Stimulated activated naive CD8-positive, alpha-beta T cell treated with anti-CD3 and anti-CD28 coated beads, Interleukin-15, amount 100 ng/mL, for 72 hours (primary cell): Measurements from ENCODE around the gene TUBA1B.
A peak's percentile ranks its signal among the peaks of the same experiment; 100 is the strongest.
"Not testable (repeated sequence)": the region's sequence is repeated elsewhere in the genome, so short reads cannot be mapped to it uniquely, and the experiment has no call there.

ENCODE experiments used
- ATAC-seq: fragments of 150-1000 bp; cut with Tn5 transposase; 2 replicates; pipeline ENCODE4 v1.10.0; 2021; ENCODE audit warnings: mild to moderate bottlenecking, moderate library complexity
- DNase-seq, 2 donors: peaks; one replicate each; pipeline ENCODE4 v3.0.0; 2021 to 2022
- H3K27ac Mint-ChIP-seq, 2 donors: one replicate each; pipeline ENCODE4 v1.8.0; 2022; ENCODE audit warnings: mild to moderate bottlenecking in 2 of 2, mixed read lengths in 2 of 2, moderate library complexity in 2 of 2
- H3K27me3 Mint-ChIP-seq: one replicate; pipeline ENCODE4 v1.8.0; 2022; ENCODE audit warnings: mixed read lengths
- H3K4me1 Mint-ChIP-seq: one replicate; pipeline ENCODE4 v1.8.0; 2022; ENCODE audit warnings: mild to moderate bottlenecking, mixed read lengths
- H3K4me3 Mint-ChIP-seq, 2 donors: one replicate each; pipeline ENCODE4 v1.8.0; 2022; ENCODE audit warnings: mild to moderate bottlenecking in 2 of 2, mixed read lengths in 2 of 2, moderate library complexity in 1 of 2
- H3K9me3 Mint-ChIP-seq, 2 donors: one replicate each; pipeline ENCODE4 v1.8.0; 2022; ENCODE audit warnings: mixed read lengths in 2 of 2

Gene TUBA1B

GRCh38 chr12:49131051-49131893 is at the start of gene TUBA1B:
TUBA1B (minus strand) TSS chr12:49131395; CDS start chr12:49131300, 95 bp downstream.
- Mint-ChIP-seq H3K27ac (peak within 1 kb of the TSS; percentile 98 to 100), H3K4me3 (peak within 1 kb of the TSS; percentile 96 to 97), H3K4me1 (peaks cover 70% of the 10 kb centered on the region), H3K27me3 (no peaks in the 10 kb centered on the region), H3K9me3 (no peaks in the 10 kb centered on the region)
- DNase-seq (peak; percentile 92 to 93), ATAC-seq (peak; percentile 83)

GRCh38 chr12:49174218-49174617 is 43.0 kb upstream of the TUBA1B start:
- Mint-ChIP-seq H3K4me3 (no peak overlapping the region), H3K4me1 (no peaks in the 10 kb centered on the region), H3K9me3 (no peaks in the 10 kb centered on the region), H3K27me3 (no peaks in the 10 kb centered on the region), H3K27ac (no peak overlapping the region)
- DNase-seq, result no peak
- no peak for ATAC-seq

- no peaks in the 10 kb centered on the region for H3K27me3 Mint-ChIP-seq
- DNase-seq (no peak), ATAC-seq (no peak)
- H3K4me3 Mint-ChIP-seq, result no peak overlapping the region
- H3K4me1 Mint-ChIP-seq, result no peaks in the 10 kb centered on the region
- no peaks in the 10 kb centered on the region for H3K9me3 Mint-ChIP-seq
- H3K27ac Mint-ChIP-seq, result no peak overlapping the region
Observed at GRCh38 chr12:49170924-49171323, 39.7 kb upstream of the TUBA1B start.

GRCh38 chr12:49165114-49165513 is 33.9 kb upstream of the TUBA1B start:
- H3K27me3 Mint-ChIP-seq, result no peaks in the 10 kb centered on the region
- DNase-seq (no peak), ATAC-seq (no peak)
- no peak overlapping the region for H3K27ac Mint-ChIP-seq
- H3K9me3 Mint-ChIP-seq, result no peaks in the 10 kb centered on the region
- no peak overlapping the region for H3K4me3 Mint-ChIP-seq
- H3K4me1 Mint-ChIP-seq, result no peaks in the 10 kb centered on the region

GRCh38 chr12:49161901-49162300 is 30.7 kb upstream of the TUBA1B start:
- not testable (repeated sequence) for H3K9me3 Mint-ChIP-seq, H3K4me3 Mint-ChIP-seq

GRCh38 chr12:49161092-49161795 is 30.0 kb upstream of the TUBA1B start:
- ATAC-seq (no peak), DNase-seq (no peak)
- Mint-ChIP-seq H3K9me3 (no peaks in the 10 kb centered on the region), H3K27ac (no peak overlapping the region), H3K4me3 (no peak overlapping the region), H3K27me3 (no peaks in the 10 kb centered on the region), H3K4me1 (no peaks in the 10 kb centered on the region)

More at GRCh38 chr12:49161901-49162300, 30.7 kb upstream of the TUBA1B start:
- H3K27ac Mint-ChIP-seq, H3K4me1 Mint-ChIP-seq, H3K27me3 Mint-ChIP-seq, DNase-seq, ATAC-seq: not testable (repeated sequence)

- no peak for DNase-seq
- ATAC-seq, result no peak
- Mint-ChIP-seq H3K4me3 (no peak overlapping the region), H3K27me3 (no peaks in the 10 kb centered on the region), H3K9me3 (no peaks in the 10 kb centered on the region), H3K27ac (no peak overlapping the region), H3K4me1 (no peaks in the 10 kb centered on the region)
Observed at GRCh38 chr12:49160399-49160798, 29.2 kb upstream of the TUBA1B start.

GRCh38 chr12:49154221-49154620 is 23.0 kb upstream of the TUBA1B start:
- Mint-ChIP-seq H3K9me3 (no peaks in the 10 kb centered on the region), H3K4me3 (no peak overlapping the region), H3K4me1 (peaks cover 5% of the 10 kb centered on the region)

GRCh38 chr12:49147384-49147783 is 16.2 kb upstream of the TUBA1B start:
- H3K27ac Mint-ChIP-seq, result no peak overlapping the region
- H3K4me1 Mint-ChIP-seq, result peaks cover 5% of the 10 kb centered on the region
- no peaks in the 10 kb centered on the region for H3K27me3 Mint-ChIP-seq
- DNase-seq (no peak), ATAC-seq (no peak)
- no peaks in the 10 kb centered on the region for H3K9me3 Mint-ChIP-seq
- no peak overlapping the region for H3K4me3 Mint-ChIP-seq

More at GRCh38 chr12:49154221-49154620, 23.0 kb upstream of the TUBA1B start:
- DNase-seq, result no peak
- no peak for ATAC-seq
- H3K27me3 Mint-ChIP-seq, result no peaks in the 10 kb centered on the region
- H3K27ac Mint-ChIP-seq, result no peak overlapping the region

GRCh38 chr12:49146406-49146805 is 15.2 kb upstream of the TUBA1B start:
- Mint-ChIP-seq H3K9me3 (no peaks in the 10 kb centered on the region), H3K27ac (no peak overlapping the region), H3K4me1 (peaks cover 5% of the 10 kb centered on the region), H3K27me3 (no peaks in the 10 kb centered on the region), H3K4me3 (no peak overlapping the region)
- no peak for ATAC-seq
- DNase-seq, result no peak

- no peak for DNase-seq
- Mint-ChIP-seq H3K27ac (no peak overlapping the region), H3K4me1 (no peaks in the 10 kb centered on the region), H3K27me3 (no peaks in the 10 kb centered on the region), H3K9me3 (no peaks in the 10 kb centered on the region), H3K4me3 (no peak overlapping the region)
- ATAC-seq, result no peak
Observed at GRCh38 chr12:49144384-49144783, 13.2 kb upstream of the TUBA1B start.

- peaks cover 8% of the 10 kb centered on the region for H3K4me1 Mint-ChIP-seq
- H3K9me3 Mint-ChIP-seq, result no peaks in the 10 kb centered on the region
- no peak overlapping the region for H3K4me3 Mint-ChIP-seq
- ATAC-seq, result no peak
- H3K27me3 Mint-ChIP-seq, result no peaks in the 10 kb centered on the region
- H3K27ac Mint-ChIP-seq, result peak overlapping the region in 1 of 2 donors; percentile 62
- DNase-seq, result no peak
Observed at GRCh38 chr12:49138999-49139398, 7.8 kb upstream of the TUBA1B start.

- ATAC-seq (no peak), DNase-seq (no peak)
- peak overlapping the region in 1 of 2 donors; percentile 88 for H3K27ac Mint-ChIP-seq
- no peaks in the 10 kb centered on the region for H3K27me3 Mint-ChIP-seq
- H3K9me3 Mint-ChIP-seq, result no peaks in the 10 kb centered on the region
- no peak overlapping the region for H3K4me3 Mint-ChIP-seq
- peaks cover 12% of the 10 kb centered on the region for H3K4me1 Mint-ChIP-seq
Observed at GRCh38 chr12:49138587-49138986, 7.4 kb upstream of the TUBA1B start.

- ATAC-seq, result no peak
- no peak overlapping the region for H3K4me3 Mint-ChIP-seq
Observed at GRCh38 chr12:49137476-49137875, 6.3 kb upstream of the TUBA1B start.

GRCh38 chr12:49136997-49137396 is 5.8 kb upstream of the TUBA1B start:
- ATAC-seq, H3K27me3 Mint-ChIP-seq, H3K4me3 Mint-ChIP-seq: not testable (repeated sequence)

More at GRCh38 chr12:49137476-49137875, 6.3 kb upstream of the TUBA1B start:
- H3K9me3 Mint-ChIP-seq, result no peaks in the 10 kb centered on the region
- no peak for DNase-seq
- H3K27ac Mint-ChIP-seq, result no peak overlapping the region
- H3K4me1 Mint-ChIP-seq, result peaks cover 23% of the 10 kb centered on the region
- H3K27me3 Mint-ChIP-seq, result no peaks in the 10 kb centered on the region

GRCh38 chr12:49133590-49133989 is 2.4 kb upstream of the TUBA1B start:
- Mint-ChIP-seq H3K9me3 (no peaks in the 10 kb centered on the region), H3K27me3 (no peaks in the 10 kb centered on the region), H3K4me1 (peaks cover 55% of the 10 kb centered on the region), H3K4me3 (peak overlapping the region; percentile 18 to 88), H3K27ac (no peak overlapping the region)
- no peak for ATAC-seq
- no peak for DNase-seq

More at GRCh38 chr12:49136997-49137396, 5.8 kb upstream of the TUBA1B start:
- peaks cover 28% of the 10 kb centered on the region for H3K4me1 Mint-ChIP-seq
- not testable (repeated sequence) for H3K27ac Mint-ChIP-seq, DNase-seq, H3K9me3 Mint-ChIP-seq
